HG03175 (cell line): ENCODE measurements around the gene OSER1.
"Not testable (repeated sequence)": the region's sequence is repeated elsewhere in the genome, so short reads cannot be mapped to it uniquely, and the experiment has no call there.

Experiments
- ATAC-seq: cut with Tn5 transposase; IDR thresholded peaks from one replicate; pipeline ENCODE4 v1.9.1; 2021; ENCODE audit warnings: mild to moderate bottlenecking, moderate library complexity; ENCODE audit not compliant: unreplicated experiment

Gene OSER1

GRCh38 chr20:44204156-44204831 lies 6.3 kb downstream of the OSER1 start:
- ATAC-seq: no peak

- no peak for ATAC-seq
These were observed 7.4 kb downstream of the OSER1 start for GRCh38 chr20:44203161-44203560.

GRCh38 chr20:44200983-44201382 lies 9.6 kb downstream of the OSER1 start:
- ATAC-seq: no peak

GRCh38 chr20:44200371-44200770 lies 10.2 kb downstream of the OSER1 start:
- no peak for ATAC-seq

- no peak for ATAC-seq
These were observed 10.7 kb downstream of the OSER1 start for GRCh38 chr20:44199877-44200276.

GRCh38 chr20:44198872-44199271 lies 11.7 kb downstream of the OSER1 start:
- no peak for ATAC-seq

GRCh38 chr20:44196271-44196670 lies 14.3 kb downstream of the OSER1 start:
- ATAC-seq: no peak

GRCh38 chr20:44195605-44196004 lies 15.0 kb downstream of the OSER1 start:
- no peak for ATAC-seq

- ATAC-seq: no peak
These were observed 16.8 kb downstream of the OSER1 start for GRCh38 chr20:44193801-44194200.

GRCh38 chr20:44191640-44192039 lies 18.9 kb downstream of the OSER1 start:
- ATAC-seq: not testable (repeated sequence)

- ATAC-seq: not testable (repeated sequence)
These were observed 20.2 kb downstream of the OSER1 start for GRCh38 chr20:44190197-44190852.

- ATAC-seq: no peak
These were observed 21.8 kb downstream of the OSER1 start for GRCh38 chr20:44188752-44189151.

- ATAC-seq: no peak
These were observed 22.5 kb downstream of the OSER1 start for GRCh38 chr20:44187772-44188709.

GRCh38 chr20:44187054-44187771 lies 23.4 kb downstream of the OSER1 start, which contains the start of gene JPH2:
TSS of gene JPH2 (minus strand) at chr20:44187188. CDS start at chr20:44186705, 483 bp downstream.
- no peak for ATAC-seq

GRCh38 chr20:44186674-44187053 lies 23.9 kb downstream of the OSER1 start:
- ATAC-seq: no peak

GRCh38 chr20:44186201-44186600 lies 24.4 kb downstream of the OSER1 start:
- no peak for ATAC-seq

GRCh38 chr20:44185574-44185973 lies 25.0 kb downstream of the OSER1 start:
- ATAC-seq: no peak

- ATAC-seq: no peak
These were observed 27.3 kb downstream of the OSER1 start for GRCh38 chr20:44183282-44183681.

GRCh38 chr20:44182863-44183262 lies 27.7 kb downstream of the OSER1 start:
- ATAC-seq: no peak

- no peak for ATAC-seq
These were observed 28.3 kb downstream of the OSER1 start for GRCh38 chr20:44182135-44182765.
